Activated gamma-delta T cell (primary cell): Measurements from ENCODE around the gene CSTA.

Experiments used
- DNase-seq: peaks from one replicate; lab custom pipeline; 2025; lab: John Stamatoyannopoulos, UW
- total RNA-seq, 2 donors: gene quantifications; one replicate each; lab custom pipeline; 2026; lab: John Stamatoyannopoulos, UW

The CSTA gene, protein sequence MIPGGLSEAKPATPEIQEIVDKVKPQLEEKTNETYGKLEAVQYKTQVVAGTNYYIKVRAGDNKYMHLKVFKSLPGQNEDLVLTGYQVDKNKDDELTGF
- total RNA-seq = 0.05 to 0.26 reads per million in 2 donors

DNA sequence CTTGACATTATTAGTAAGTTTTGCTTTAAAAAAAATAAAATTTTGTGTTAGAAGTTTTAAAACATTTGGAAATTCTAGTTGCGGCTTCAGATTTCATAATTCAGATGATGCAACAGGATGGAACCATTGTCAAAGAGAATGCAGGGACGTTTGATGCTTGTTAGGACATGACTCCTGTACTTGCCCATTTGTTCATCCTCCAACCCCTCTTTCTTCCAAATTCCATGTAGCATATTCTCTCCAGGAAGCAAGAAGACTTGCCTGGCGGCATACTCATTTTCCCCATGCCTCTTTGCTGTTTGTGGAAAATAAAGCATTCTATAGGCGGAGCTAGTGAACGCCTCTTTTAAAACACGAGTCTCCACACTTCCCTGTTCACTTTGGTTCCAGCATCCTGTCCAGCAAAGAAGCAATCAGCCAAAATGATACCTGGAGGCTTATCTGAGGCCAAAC lies at the start of gene CSTA:
Gene CSTA, plus strand, starts transcription at position 378 of the 453 bp plus-strand sequence. Its CDS starts 45 bp downstream, at position 423.
- no peak for DNase-seq

DNA sequence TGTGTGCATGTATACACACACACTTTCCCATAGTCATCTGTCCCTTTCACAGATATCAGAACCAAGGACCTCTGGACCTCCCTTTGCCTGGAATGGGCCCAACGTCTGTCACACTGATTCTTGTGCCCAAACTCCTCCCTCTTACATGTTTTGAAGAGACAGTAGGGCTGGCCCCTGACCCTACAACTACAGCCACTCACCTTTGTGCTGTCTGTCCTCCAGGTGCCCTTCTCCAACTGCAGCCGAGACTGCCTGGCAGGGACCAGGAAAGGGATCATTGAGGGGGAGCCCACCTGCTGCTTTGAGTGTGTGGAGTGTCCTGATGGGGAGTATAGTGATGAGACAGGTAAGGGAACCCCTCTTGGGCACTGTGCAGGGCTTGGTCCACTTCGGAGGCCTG lies 43.2 kb upstream of the CSTA start:
- no peak for DNase-seq

DNA sequence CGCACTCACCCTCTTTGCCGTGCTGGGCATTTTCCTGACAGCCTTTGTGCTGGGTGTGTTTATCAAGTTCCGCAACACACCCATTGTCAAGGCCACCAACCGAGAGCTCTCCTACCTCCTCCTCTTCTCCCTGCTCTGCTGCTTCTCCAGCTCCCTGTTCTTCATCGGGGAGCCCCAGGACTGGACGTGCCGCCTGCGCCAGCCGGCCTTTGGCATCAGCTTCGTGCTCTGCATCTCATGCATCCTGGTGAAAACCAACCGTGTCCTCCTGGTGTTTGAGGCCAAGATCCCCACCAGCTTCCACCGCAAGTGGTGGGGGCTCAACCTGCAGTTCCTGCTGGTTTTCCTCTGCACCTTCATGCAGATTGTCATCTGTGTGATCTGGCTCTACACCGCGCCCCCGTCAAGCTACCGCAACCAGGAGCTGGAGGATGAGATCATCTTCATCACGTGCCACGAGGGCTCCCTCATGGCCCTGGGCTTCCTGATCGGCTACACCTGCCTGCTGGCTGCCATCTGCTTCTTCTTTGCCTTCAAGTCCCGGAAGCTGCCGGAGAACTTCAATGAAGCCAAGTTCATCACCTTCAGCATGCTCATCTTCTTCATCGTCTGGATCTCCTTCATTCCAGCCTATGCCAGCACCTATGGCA lies 41.1 kb upstream of the CSTA start:
- DNase-seq = no peak

DNA sequence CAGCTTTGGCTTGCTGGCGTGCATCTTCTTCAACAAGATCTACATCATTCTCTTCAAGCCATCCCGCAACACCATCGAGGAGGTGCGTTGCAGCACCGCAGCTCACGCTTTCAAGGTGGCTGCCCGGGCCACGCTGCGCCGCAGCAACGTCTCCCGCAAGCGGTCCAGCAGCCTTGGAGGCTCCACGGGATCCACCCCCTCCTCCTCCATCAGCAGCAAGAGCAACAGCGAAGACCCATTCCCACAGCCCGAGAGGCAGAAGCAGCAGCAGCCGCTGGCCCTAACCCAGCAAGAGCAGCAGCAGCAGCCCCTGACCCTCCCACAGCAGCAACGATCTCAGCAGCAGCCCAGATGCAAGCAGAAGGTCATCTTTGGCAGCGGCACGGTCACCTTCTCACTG lies 40.6 kb upstream of the CSTA start:
- DNase-seq = no peak

DNA sequence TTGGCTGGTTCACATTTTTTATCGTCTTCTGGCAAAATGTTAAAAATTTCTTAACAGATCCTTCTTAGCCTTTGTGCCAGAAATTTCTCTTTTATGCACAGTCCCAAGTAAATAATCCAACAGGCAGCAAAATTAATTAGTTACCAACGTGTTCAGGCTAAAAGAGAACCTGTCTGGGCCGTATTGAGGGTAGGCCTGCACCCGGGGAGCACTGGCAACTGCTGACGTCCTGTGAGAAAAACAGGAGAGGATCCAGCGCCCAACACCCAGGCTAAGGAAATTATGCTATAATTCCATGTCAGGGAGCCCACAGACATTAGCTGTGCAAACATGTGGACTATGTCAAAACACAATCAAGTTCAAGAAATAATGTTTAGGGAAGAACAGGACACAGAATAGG lies 30.7 kb upstream of the CSTA start:
- no peak for DNase-seq

DNA sequence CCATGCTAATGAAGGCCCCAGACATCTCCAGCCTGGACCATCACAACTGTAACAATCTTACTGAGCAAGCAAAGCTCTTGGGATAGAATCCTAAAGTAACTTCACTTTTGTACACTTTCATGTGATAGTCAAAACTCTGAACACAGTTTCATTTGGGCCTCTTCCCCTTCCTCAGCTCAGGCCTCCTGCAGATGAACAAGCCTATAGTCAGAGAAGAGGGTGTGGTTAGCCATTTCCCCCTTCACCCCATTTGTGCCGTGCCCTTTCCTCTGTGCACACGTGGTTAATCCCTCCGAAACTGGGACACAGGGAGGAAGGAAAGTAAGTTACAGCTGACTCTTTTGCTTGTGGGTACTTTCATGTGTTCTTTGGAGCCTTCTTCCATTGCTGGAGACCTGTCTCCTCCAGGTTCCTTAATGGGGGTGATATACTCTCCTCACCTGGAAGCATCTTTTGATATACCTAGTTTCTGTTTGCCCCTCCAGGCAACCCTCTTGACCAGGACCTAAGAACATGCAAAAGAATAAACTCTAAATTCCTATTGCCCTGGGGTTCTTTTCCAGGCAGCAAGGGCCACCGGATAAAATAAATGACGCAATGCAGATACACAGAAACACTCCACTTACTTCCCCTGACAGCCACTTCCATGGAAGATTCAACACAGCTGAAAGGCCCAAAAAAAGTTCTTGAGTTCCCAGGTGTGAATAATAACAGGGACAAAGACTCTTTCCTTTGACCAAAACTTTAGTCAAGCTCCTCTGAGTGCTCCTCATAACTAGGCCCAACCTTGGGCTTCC lies 29.6 kb upstream of the CSTA start:
- no peak for DNase-seq

DNA sequence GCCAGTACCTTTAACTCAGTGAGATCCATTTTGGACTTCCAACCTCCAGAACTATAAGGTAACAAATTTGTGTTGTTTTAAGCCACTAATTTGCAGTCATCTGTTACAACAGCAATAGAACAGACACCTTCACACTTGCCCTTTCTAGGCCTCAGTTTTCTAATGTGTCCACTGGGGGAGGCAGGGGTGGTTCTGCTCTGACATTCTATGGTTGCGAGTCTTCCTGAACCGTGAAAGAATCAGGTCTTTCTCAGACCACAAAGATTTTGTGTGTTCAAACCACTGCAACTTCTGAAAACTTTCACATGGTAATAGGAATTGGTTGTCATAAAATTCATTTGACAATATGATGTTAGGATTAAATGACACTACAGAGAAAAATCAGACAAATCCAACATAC lies 26.8 kb upstream of the CSTA start:
- no peak for DNase-seq

DNA sequence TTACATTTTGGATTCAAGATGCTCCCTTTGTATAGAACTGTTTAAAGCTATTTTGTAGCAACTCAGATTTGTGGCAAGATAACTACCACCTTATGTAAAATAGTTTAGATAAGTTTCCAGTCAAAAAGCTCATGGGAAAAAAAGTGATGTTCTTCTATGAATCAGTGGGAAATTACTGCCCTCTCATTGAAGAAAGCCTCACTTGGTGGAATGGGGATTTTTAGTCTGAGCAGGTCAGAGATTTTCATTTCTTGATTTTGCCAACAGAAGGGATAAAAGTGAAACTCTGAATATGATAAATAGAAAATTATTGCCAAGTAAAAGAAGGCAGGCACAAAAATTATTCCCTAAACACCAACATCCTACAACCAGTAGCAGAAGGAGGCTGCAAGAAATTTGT lies 25.8 kb upstream of the CSTA start:
- DNase-seq = no peak

DNA sequence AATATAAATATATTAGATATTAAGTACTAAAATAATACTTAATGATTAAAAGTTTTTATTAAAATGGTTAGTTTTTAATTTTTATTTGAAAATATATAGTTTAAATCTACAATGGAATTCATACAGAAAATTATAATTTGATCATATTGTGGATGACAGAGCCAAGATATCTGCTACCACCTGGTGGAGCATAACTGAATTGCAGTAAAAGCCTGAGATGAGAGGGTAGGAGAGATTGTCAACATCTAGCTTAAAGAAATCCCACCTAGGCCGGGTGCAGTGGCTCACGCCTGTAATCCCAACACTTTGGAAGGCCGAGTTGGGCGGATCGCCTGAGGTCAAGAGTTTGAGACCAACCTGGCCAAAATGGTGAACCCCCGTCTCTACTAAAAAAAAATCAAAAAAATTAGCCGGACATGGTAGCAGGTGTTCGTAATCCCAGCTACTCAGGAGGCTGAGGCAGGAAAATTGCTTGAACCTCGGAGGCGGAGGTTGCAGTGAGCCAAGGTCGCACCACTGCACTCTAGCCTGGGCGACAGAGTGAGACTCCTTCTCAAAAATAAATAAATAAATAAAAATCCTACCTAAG lies 25.1 kb upstream of the CSTA start:
- no peak for DNase-seq

DNA sequence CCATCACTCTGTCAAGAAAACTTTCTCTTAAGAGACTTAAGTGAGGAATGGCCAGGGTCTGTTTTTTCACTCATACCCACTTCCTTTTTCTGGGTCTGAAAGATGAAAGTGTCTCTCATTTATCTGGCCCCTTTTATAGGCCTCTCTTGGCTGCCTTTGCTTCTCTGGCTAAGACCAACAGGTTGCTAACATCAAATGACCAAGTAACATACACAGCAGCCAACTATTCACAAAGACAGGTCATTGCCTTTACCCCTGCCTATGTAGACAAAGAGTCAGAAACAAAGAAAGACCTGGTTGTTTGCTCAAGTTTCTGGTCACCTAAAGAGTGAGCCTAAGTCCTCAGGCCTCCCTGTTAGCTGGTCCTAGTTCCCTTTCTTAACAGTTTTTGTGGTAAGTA lies 24.0 kb upstream of the CSTA start:
- DNase-seq = no peak

DNA sequence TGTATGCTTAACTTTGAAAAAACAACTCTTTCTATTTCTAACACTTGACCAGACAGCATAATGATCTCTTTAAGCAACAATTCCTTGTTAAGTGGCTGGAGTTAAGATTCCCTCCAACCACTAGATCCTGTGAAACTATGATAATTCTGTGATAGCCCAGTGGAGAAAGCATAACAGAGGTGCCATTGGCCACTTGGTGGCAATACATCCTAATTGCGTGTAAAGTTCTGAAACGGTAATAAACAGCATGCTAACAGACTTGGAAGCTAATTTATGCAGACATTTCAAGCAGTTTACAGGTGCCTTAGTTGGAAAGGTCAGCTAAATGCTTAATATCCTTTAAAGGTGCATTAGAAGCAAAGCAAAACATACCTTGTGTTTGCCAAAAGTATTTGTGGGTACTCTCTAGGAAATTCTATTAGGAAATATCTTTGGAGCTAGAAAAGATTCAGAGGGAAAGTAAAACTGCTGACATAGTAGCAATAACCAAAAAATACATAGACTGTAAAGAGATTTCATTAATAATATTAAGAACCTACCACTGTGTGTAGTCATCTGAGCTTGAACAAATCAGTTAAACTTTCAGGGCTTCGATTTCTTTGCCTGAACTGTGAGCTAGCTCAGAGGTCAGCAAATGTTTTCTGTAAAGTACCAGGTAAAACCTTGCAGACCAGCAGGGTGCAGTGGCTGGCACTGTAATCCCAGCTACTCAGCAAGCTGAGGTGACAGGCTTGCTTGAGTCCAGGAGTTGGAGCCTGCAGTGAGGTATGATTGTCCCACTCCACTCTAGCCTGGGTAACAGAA lies 19.0 kb upstream of the CSTA start:
- no peak for DNase-seq

DNA sequence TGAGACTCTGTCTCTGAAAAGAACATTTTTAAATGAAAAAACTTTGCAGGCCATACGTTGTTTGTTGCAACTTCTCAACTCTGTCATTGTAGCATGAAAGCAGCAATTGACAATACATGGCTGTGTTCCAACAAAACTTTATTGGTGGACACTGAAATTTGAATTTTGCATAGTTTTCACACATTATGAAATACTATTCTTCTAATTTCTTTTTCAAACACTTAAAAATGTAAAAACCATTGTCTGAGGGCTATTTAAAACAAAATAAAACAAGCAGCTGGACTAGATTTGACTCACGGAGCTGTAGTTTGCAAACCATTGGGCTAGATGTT lies 18.5 kb upstream of the CSTA start:
- no peak for DNase-seq

DNA sequence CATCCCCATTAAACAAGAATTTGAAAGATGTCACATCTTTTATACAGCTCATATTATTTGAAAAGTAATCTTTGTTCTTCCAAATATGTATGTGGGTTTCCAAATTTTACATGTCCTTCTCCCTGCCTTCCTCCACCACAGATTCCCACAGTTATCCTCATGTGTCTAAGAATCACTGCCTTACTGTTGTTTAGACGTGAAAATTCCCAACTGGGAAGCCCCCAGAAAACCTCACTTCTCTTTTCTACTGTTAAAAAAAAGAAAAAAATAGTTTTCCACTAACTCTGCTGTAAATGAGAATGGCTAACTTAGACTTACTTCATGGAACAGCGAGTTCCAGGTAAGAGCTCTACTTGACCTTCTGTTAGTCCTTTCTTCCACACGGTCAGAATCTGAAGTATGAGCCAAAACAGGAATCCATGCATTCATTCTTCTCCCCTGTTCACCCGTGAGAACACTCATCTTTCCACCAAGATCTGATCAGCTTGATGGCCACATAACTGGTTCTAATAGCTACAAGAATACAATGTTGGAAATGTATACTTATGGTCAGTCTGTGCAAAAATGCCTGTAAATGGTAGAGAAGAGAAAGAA lies 17.9 kb upstream of the CSTA start:
- DNase-seq = no peak

DNA sequence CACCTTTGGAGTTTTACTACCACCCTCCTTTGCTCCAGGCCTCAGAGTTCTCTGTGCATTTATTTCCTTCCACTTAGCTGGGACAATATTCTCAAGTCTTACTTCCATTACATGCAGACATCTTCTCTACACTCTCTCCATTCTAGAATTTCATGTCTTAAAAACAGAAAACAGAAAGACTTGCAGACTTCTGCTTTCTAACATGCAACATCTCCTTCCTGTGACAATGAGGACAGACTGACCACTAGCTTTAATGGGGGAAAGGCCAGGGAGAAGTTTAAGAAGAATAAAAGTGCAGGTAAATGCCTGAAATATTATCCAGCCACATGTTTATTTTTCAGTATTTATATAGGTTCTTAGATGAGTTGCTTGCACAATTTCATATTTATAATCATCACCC lies 17.1 kb upstream of the CSTA start:
- DNase-seq = no peak

DNA sequence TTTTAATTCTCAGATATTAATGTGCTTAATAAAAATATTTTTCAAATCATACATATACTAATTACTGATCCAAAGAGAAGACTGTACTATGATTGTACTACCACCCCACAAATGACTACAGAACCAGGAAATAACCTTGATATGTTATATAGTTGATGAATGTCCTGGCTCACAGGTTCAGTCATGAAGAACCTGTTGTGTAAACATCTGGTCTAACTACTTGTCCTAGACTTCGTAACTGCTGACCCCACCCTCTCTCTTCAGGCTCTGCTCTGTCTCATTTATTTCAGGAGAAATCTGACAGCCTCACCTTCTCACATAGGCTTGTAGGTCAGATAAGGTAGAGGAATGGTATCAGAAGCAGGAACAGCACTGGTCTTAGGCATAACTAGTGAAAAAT lies 14.7 kb upstream of the CSTA start:
- DNase-seq = no peak

DNA sequence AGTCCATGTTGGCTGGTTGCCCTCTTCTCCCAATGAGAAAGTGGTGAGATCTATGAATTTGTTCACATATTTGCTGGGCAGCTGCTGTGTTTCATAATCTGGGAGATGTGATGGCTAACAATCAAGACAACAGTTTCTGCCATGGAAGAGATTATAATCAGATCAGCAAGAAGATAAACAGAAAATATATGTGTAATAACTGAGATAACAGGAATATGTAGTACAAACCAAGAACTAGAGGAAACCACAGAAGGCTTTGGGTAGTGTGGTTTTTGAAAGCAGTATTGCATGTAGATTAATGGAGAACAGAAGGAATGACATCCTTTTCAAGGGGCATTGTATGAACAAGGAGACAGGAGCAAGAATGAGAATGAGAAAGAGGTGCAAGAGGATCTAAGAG lies 12.2 kb upstream of the CSTA start:
- no peak for DNase-seq

DNA sequence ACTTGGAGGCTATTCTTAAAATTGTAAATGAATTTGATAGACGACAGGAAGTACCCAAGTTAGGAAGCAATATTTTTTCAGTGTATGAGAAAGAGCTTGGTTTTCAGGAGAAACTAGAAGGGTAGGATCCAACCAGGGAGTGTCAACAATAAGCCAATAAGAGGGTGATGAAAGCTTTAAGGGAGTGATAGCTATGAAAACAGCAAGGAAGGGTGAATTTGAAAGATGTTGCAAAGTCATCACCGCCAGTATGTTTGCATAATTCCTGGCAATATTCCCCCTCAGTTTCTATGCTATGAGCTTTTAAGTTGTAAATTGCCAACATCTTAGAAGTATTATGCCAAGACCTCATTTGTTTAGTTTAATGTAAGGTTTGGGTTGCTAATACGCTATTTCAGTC lies 11.8 kb upstream of the CSTA start:
- no peak for DNase-seq

DNA sequence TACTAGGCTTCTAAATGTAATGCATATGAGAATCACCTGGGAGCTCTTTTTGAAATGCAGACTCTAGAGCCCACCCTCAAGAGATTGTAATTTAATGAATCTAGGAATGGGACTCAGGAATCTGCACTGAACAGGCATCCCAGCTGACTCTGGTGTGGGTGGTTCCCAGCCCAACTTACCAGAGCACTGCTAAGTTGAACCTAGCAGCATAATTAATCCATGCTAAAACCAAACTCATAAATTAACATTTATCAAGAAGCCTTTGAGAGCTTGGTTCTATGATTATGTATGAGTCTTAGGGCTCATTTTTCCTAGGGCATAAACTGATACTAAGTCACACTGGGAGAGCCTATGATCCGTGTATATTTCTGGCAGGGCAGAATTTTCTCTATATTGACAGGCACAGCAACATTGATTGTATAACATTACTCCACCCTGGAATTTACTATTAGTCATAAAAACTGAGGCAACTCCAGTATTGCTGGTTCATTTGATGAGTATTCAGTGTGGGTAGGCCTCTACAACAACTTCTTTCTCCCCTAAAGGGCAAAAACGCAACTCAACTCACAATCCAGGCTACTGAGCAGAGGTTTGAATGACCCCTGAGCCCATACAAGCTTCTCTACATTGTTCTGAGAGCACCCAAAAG lies 10.7 kb upstream of the CSTA start:
- no peak for DNase-seq

DNA sequence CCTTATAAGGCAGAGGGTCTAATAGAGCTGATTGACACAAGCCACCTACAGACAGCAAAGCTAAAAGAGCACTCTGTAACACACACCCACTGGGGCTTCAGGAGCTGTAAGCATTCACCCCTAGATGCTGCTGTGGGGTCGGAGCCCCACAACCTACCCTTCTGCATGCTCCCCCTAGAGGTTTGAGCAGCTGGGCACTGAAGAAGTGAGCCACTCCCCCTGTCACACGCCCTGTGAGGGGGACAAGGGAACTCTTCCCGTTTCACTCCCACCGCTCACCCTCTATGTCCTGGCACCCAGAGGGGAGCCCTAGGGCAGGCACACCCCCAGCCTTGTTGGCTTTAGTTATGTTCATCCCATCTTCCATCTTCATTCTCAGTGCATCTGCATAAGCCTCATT lies 9.4 kb upstream of the CSTA start:
- DNase-seq = no peak

DNA sequence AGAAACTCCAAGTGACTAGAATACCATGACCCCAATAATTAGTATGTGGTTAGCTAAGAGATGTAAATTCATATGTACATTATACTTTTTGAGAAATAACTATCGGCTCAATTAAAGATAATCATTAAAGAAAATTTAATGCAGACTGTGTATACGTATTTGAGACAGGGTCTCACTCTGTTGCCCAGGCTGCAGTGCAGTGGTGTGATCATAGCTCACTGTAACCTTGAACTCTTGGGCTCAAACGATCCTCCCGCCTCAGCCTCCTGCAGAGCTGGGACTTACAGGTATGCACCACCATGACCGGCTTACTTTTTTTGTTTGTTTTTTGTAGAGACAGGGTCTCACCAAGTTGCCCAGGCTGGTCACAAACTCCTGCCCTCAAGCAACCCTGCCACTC lies 8.7 kb upstream of the CSTA start:
- DNase-seq = no peak

DNA sequence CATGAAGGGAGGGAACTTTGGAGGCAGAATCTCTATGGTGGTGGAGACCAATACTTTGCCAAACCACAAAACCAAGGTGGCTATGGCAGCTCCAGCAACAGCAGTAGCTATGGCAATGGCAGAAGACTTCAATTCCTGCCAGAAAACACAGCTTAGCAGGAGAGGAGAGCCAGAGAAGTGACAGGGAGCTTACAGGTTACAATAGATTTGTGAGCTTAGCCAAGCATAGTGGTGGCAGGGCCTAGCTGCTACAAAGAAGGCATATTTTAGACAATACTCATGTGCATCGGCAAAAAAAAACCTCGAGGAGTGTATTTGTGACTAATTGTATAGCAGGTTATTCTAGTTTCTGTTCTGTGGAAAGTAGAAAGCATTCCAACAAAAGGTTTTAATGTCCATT lies 6.4 kb upstream of the CSTA start:
- no peak for DNase-seq
